Activated gamma-delta T cell treated with Interleukin-2 at 50 U/mL for 16 hours (primary cell): ENCODE data around the gene RRM2.
A peak's percentile ranks its signal among the peaks of the same experiment; 100 is the strongest.
"Not testable (repeated sequence)": the region's sequence is repeated elsewhere in the genome, so short reads cannot be mapped to it uniquely, and the experiment has no call there.

Experiments
- DNase-seq: peaks from one replicate; pipeline ENCODE4 v3.0.0-alpha.2; 2020

RRM2 gene

GRCh38 chr2:10135296-10136089 is 13.0 kb downstream of the RRM2 start:
- no peak for DNase-seq

GRCh38 chr2:10136101-10136934 is 13.8 kb downstream of the RRM2 start:
- DNase-seq = no peak

GRCh38 chr2:10137053-10137843 is 14.7 kb downstream of the RRM2 start:
- no peak for DNase-seq

GRCh38 chr2:10139536-10139935 is 17.0 kb downstream of the RRM2 start:
- DNase-seq = no peak

DNA sequence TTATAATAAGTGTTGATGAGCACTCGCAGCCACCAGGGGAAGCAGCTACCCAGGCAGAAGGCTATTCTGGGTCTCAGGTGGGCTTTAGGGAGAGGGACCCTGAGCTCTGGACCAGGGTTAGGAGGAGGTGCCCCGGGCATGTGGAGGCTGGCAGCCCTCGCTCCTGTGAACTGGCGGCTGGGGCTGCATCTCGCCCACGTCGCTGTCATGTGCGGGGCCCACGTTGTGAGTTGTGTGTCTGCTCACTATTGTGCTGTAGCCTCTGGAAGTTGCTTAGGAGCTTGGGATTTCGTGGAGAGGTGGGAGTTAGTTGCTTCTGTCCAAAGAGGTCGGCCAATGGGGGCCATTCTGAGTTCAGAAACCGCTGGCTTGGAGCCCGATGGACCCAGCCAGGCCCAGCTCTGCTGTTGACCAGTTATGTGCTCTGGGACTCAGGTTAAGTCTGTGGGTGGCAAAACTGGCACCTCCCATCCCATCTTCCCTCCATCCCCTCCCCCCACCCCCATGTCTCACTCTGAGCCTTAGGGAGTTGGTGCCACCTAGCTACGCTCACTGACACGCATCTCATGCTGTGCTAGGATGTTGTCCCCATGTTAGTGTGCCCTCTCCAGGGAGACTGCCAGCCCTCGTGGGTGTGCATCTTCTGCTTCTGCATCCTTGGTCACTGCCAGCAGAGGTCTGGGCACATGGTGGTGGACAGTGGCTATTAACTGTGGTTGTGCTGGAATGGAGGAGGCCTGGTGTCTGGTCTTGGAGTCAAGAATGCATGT is 18.5 kb downstream of the RRM2 start:
- no peak for DNase-seq

GRCh38 chr2:10141736-10142639 is 19.4 kb downstream of the RRM2 start:
- DNase-seq = peak; percentile 20

- no peak for DNase-seq
Observed at GRCh38 chr2:10142640-10142965, 20.1 kb downstream of the RRM2 start.

DNA sequence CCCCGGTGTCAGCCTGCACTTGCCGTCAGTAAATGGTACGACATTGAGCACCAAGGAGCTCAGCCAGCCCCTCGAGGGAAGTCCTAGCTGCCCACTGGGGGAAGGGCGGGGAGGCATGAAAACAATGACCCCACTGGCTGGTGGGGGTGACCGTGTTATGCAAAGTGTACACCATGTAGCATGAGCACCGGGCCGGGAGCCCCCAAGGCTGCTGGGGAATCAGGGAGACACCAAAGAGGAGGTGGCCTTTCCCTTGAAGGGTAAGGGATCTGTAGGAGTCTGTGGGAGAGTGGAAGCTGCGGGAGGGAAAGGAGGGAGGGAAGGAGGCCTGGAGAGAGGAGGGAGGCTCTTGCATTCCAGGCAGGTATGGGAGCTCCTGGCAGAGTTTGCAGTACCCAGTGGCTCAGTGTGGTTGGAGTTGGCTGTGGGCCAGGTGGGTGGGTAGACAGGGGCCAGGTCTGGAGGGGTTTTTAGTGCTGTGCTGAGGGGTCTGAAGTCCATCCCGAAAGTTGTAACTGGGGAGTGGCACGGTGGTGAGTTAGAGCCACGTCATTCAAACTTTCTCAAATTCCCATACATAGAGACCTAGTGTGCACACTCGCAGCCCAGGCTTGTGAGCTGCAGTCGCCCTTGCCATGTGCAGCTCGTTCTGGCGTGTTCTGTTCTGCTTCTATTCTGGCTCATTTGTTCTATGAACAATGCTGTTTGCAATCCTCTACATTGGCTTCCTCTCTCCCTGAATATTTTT is 22.4 kb downstream of the RRM2 start:
- DNase-seq = no peak

- DNase-seq = no peak
Observed at GRCh38 chr2:10145519-10146357, 23.2 kb downstream of the RRM2 start.

DNA sequence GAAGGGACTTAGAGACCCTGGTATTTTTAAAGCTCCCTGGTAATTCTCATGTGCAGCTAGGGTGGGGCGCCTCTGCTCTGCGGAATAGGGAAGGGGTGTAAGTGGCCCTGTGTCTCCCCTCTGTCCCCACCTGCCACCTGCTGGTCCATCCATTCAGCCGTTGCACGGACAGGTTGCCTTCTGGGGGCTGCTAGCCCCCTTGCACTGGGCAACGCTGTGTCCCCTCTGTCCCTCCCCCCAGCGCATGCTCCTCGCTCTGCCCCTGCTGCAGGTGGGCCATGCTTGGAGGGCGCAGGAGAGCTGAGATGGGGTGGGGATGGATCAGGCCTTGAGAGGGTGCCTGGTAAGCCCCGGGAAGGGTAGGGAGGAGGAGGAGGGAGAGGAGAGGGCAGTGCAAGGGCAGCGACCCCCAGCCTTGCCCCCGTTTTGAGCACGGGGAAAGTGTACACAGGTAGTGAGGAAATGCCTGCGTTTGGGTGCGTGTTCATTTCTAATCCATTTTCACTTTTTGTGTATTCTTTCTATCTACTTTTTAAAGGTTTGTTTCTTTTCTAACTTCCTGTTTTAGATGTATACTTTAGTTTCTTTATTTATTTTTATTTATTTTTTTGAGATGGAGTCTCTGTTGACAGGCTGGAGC is 23.9 kb downstream of the RRM2 start:
- no peak for DNase-seq

DNA sequence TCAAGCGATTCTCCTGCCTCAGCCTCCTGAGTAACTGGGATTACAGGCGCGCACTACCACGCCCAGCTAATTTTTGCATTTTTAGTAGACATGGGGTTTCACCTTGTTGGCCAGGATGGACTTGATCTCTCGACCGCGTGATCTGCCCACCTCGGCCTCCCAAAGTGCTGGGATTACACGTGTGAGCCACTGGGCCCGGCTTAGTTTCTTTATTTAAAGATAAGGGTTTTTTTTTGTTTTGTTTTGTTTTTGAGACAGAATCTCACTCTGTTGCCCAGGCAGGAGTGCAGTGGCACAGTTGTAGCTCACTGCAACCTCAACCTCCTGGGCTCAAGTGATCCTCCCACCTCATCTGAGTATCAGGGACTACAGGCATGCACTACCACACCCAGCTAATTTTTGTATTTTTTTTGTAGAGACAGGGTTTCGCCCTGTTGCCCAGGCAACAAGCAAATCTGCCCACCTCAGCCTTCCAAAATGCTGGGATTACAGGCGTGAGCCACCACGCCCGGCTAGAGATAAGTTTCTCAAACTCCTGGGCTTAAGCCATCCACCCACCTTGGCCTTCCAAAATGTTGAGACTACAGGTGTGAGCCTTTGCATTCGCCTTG is 24.6 kb downstream of the RRM2 start:
- DNase-seq = not testable (repeated sequence)

- no peak for DNase-seq
Observed at GRCh38 chr2:10148268-10148667, 25.7 kb downstream of the RRM2 start.

- no peak for DNase-seq
Observed at GRCh38 chr2:10149635-10150034, 27.1 kb downstream of the RRM2 start.

DNA sequence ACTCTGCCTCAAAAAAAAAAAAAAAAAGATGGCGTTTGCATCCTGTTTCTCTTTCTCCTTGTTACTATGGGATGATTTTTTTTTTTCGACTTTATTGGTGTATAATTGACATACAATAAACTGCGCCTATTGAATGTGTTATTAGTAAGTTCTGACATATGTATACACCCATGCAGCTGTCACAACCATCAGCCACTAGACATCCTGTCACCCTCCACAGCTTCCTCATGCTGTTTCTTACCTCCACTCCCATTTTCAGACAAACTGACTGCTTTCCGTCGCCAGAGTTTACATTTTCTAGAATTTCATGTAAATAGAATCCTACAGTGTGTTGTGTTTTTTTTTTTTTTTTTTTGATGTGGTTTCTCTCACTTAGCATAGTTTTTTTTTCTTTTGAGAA is 27.9 kb downstream of the RRM2 start:
- no peak for DNase-seq

GRCh38 chr2:10151462-10151861 is 28.9 kb downstream of the RRM2 start:
- no peak for DNase-seq

DNA sequence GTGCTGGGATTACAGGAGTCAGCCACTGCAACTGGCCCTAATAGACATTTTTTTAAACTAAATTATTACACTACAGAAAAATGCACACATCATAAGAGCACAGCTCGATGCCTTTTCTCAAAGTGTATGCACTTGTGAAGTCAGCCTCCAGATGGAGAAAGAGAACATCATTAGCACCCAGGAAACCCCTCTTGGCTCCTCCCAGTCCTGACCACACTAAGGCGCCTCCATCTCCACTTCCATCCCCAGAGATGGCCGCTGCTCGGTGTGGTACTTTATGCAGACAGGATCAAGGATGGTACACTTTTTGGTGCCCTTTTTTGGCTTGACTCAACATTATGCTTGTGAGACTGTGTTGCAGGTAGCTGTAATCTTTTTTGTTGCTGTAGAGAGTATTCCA is 34.8 kb downstream of the RRM2 start:
- no peak for DNase-seq

DNA sequence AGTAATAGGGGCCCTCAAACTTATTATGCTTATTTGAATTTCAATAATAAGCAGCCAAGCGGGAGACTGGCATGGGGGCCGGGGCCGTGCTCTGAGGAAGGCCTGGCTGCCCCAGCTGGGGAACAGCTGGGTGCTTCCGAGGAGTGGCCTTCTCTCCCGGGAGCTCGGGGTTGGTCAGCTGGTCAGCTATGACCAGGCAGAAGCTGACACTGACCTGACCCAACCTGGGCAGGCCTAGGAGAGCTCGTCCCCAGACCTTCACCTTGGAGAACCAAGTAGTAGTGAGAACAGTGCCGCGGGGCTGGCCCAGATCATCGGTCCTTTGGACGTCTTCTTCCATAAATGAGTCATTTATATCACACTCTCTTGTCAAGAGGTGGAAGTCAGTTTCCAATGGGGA is 36.1 kb downstream of the RRM2 start:
- DNase-seq = no peak

GRCh38 chr2:10159086-10159485 is 36.5 kb downstream of the RRM2 start:
- DNase-seq = no peak

DNA sequence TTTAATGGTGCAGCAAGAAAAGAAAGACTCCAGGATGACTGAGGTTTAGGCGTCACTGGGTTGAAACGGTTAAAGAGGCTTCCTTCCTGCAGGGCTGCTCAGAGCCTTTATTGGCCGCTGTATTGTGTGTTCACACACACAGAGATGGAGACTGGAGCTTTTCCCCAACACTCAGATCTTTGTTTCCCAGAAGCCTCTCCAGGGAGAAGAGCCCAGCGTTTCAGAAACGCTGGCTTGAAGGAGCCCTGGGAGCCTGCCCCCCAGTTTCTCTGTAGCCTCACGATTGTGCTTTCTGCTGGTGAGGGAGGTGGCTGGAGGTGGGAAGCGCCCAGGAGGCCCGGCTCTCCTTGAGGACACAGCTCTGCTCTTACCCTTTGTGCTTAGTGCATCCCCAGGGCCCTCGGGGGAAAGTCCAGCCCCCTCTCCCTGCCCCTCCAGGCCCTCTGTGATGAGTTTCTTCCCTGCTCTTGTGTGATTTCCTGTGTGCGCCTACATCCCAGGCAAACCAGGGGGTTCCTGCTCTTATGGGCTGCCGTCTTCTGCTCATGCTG is 37.1 kb downstream of the RRM2 start:
- no peak for DNase-seq
